RCC 7860 (cell line): ENCODE measurements around the gene MSX1.
"Not testable (repeated sequence)": the region's sequence is repeated elsewhere in the genome, so short reads cannot be mapped to it uniquely, and the experiment has no call there.

ENCODE experiments used
- DNase-seq: peaks from one replicate; pipeline ENCODE4 v3.0.0-alpha.2; 2015; ENCODE audit warnings: low spot score
- FAIRE-seq: peaks from 2 replicates; lab custom pipeline; 2012; peaks lifted over from hg19 to GRCh38; lab: Jason Lieb, UNC

MSX1 gene

DNA sequence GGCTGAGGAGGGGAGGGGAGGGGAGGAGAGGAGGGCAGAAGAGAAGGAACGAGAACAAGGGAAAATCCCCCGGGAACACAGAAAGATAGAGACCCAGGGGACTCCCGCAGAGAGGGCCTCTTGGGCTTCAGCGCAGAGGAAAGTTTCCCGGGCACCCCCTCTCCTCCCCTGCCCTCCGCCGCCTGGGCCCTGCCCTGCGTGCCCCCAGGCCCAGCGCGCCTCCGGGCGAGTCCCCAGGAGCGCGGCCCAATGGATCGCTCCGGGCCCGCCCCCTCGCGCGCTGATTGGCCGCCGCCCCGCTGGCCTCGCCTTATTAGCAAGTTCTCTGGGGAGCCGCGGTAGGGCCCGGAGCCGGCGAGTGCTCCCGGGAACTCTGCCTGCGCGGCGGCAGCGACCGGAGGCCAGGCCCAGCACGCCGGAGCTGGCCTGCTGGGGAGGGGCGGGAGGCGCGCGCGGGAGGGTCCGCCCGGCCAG is at the start of gene MSX1:
TSS of gene MSX1 (plus strand) at position 341 of the 474 bp plus-strand sequence. CDS start 235 bp downstream, outside the sequence.
- DNase-seq (peak; percentile 68), FAIRE-seq (no peak)

DNA sequence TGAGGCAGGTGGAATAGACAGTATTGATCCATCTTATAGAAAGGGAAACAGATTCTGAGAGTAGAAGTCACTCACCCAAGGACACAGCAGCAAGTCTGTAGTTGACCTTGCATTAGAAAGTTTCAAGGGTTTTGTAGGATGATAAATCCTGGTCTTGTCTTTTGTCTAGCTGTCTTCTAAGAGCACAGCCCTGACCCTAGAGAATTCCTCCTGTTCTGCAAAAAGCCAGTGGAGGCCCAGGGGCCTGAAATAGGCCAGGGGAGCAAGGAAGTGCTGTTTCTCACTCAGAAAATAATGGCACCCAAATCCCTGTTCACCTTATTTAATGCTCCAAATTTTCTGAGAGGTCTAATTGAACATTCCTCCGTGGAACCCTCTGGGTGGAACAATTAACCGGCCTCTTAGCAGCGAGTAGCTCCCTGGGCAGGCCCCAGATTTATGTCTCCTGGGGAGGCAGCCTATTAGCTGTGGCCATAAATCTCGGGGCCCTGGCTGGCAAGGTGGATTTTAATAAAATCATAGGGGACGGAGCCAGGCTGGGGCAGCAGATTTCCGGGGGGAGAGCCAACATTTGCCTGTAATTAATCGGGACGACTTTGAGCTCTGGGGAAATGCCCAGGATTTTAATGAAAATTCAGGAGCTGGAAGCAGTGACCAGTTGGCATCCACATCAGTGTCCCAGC is 49.2 kb upstream of the MSX1 start:
- no peak for DNase-seq
- no peak for FAIRE-seq

- DNase-seq: no peak
- FAIRE-seq: no peak
Measured at GRCh38 chr4:4810778-4811177, 48.7 kb upstream of the MSX1 start.

DNA sequence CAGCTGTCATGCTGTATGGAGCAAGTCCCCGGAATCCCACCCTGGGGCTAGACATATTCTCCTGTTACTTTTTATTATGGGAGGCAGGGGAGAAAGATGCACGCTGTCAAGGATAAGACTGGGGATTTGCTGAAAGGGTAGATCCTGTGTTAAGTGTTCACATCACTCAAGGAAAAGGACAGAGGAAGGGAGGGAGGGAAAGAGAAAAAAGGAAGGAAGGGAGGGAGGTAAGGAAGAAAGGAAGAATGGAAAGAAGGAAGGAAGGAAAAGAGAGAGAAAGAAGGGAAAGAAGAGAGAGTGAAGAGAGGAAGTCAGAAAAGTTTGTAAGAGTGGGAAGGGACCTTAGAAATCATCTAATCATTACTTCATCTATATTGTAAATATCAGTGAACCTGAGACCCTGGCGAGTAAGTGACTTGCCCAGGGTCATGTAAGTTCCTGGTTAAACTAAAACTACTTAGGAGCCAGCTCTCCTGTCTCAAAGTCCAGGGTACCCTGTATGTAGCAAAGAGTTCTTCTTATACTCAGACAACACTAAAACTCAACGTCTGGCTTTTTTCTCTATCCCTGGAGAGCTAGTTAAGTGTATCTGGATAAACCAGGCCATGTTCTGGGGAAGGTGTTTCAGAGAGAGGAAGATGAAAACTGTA is 47.2 kb upstream of the MSX1 start:
- DNase-seq (no peak), FAIRE-seq (no peak)

GRCh38 chr4:4818415-4819212 is 40.9 kb upstream of the MSX1 start:
- FAIRE-seq: no peak
- no peak for DNase-seq

GRCh38 chr4:4819213-4819606 is 40.3 kb upstream of the MSX1 start:
- DNase-seq (no peak), FAIRE-seq (no peak)

DNA sequence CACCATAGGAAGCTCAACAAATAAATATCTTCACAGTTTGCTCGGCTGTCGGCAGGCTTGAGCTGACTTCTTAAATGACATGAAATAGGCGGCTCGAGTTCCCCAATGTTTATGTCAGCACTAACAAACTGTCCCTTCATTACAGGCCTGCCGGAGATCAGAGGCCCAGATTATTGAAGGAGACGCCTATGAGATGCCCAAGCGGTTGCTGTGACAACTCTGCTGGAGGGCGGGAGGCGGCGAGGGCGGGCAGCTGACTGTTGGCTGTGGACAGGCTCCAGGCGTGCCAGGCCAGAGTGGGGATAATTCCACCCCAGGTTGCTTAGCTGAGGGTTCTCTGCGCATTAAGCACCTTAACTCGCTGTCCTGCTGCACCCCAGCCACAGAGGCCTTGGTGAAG is 39.2 kb upstream of the MSX1 start:
- DNase-seq (no peak), FAIRE-seq (no peak)

DNA sequence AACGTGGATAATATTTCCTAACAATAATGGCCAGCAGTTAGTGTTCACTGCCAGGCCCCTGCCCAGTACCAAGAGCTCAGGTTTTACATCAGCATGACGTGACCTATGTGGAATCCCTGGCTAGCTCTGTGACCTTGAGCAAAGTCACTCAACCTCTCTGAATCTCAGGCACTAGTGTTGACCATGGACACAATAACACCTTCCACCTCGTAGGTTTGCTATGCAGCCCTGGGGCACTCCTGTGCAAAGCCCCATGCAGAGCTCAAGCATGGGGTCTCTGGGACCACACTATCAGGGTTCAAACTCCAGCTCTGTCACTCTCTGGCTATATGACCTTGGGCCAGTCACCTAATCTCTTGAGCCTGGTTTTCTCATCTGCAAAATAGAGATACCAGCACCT is 38.7 kb upstream of the MSX1 start:
- DNase-seq (no peak), FAIRE-seq (no peak)

DNA sequence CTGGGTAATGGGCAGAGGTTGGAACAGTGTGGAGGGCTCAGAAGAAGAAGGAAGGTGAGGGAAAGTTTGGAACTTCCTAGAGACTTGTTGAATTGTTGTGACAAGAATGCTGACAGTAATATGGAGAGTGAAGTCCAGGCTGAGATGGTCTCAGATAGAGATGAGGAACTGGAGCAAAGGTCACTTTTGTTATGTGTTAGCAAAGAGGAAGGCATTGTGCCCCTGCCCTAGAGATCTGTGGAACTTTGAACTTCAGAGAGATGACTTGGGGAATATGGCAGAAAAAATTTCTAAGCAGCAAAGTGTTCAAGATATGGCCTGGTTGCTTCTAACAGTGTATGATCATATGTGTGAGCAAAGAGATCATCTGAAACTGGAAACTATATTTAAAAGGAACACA is 37.9 kb upstream of the MSX1 start:
- FAIRE-seq (no peak), DNase-seq (no peak)

DNA sequence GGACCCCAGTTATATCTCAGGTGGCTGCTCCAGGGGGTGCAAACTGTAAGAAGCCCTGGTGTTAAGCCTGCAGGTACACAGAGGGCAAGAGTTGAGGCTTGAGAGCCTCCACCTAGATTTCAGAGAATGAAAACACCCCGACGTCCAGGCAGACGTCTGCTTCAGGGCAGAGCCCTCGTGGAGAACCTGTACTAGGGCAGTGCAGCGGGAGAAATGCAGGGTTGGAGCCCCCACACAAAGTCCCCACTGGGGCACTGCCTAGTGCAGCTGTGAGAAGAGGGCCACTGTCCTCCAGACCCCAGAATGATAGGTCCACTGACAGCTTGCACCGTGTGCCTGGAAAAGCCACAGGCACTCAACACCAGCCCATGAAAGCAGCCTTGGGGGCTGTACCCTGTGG is 37.2 kb upstream of the MSX1 start:
- FAIRE-seq, DNase-seq: not testable (repeated sequence)

DNA sequence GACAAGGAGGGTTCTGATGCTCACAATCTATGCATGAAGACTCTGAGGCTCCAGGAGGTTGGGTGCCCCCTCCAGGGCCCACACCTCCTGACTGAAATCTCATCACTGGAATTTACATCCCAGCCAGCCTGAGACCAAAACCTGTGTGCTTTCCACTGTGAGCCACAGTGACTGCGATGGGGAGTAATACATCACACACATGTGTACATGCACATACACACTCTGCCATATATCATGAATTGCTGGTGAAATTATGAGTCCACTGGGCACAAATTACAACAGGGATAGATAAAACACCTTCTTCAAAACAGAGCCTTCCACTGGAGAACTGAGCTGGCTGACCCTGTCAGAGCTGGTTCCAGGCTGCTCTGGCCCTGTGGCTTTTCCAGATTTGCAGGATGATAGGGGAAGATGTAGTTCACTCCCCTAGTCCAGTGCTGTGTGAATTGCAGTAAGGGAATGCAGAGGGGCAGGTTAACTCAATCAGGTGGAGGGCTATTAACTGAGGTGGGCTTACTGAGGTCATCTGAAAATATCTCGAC is 35.8 kb upstream of the MSX1 start:
- DNase-seq: no peak

DNA sequence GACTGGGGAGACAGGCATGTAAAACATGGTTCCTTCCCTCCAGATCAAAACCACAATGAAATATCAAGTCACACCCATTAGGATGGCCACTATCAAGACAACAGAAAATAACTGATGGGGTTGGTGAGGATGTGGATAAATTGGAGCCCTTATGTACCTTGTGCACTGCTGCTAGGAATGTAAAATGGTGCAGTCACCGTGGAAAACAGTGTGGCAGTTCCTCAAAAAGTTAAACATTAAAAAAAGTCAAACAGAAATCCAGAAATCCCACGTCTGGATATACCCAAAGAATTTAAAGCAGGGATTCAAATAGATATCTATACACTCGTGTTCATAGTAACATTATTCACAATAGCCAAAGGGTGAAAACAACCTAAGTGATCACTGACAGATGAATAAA is 35.2 kb upstream of the MSX1 start:
- FAIRE-seq (no peak), DNase-seq (no peak)

More for the DNA sequence above, 35.8 kb upstream of the MSX1 start:
- FAIRE-seq: no peak

DNA sequence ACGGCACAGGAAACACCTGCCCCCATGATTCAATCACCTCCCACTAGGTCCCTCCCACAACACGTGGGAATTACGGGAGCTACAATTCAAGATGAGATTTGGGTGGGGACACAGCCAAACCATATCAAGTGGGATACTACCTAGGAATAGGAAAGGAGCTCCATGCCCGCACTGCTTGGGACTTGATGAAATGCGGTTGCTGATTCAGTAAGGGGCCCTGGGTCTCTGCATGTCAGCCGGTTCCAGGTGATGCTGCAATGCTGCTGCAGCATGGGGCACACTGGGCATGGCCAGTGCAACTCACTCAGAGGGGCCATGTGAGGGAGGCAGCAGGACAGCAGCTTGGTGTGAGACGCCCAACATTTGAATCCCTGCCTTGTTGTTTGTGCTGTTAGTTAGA is 34.0 kb upstream of the MSX1 start:
- FAIRE-seq (no peak), DNase-seq (no peak)

DNA sequence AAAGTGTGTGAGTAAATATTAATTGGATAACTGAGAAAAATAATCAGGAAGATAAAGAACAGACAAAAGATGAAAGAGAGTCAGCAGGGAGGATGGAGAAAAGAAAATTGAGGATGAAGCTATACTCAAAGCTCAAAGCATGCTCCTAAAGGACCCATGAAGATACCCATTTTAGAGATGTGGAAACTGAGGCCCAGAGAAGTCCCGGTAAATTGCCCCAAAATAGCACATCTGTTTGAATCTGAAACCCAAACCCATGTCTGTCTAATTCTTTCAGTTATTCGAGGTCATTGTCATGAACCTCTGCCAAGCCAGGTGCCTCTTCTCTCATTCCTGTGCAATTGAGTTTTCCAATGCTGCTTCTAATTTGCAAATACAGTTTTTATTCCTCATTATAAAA is 29.6 kb upstream of the MSX1 start:
- DNase-seq (no peak), FAIRE-seq (no peak)

DNA sequence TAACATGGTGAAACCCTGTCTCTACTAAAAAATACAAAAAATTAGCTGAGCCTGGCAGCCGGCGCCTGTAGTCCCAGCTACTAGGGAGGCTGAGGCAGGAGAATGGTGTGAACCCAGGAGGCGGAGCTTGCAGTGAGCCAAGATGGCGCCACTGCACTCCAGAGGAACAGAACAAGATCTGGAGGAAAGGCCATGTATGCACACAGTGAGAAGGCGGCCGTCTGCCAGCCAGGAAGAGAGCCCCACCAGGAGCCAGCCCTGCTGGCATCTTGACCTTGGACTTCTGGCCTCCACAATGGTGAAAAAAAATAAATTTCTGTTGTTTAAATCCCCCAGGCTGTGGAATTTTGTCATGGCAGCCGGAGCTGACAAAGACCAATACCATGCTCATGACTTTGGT is 28.2 kb upstream of the MSX1 start:
- no peak for DNase-seq
- no peak for FAIRE-seq

GRCh38 chr4:4831825-4832224 is 27.6 kb upstream of the MSX1 start:
- no peak for FAIRE-seq
- no peak for DNase-seq

DNA sequence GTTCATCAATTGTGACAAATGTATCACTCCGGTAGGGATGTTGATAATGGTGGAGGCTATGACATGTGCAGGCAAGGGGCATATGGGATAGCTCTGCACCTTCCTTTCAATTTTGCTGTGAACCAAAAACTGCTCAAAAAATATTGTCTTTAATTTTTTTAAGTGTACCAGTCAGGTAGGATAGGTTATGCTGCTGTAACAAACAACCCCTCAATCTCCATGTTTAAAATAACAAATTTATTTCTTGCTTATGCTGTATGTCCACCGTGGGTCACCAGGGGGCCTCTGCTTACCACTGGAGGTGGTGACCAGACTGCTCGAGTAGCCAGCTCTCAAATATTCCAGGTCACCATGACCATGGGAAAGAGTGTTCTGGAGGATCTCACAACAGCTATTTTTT is 23.4 kb upstream of the MSX1 start:
- FAIRE-seq: no peak
- DNase-seq: no peak

- FAIRE-seq: no peak
Measured at GRCh38 chr4:4837316-4837715, 22.1 kb upstream of the MSX1 start.

GRCh38 chr4:4838051-4838935 is 21.2 kb upstream of the MSX1 start:
- no peak for FAIRE-seq
- no peak for DNase-seq

More at GRCh38 chr4:4837316-4837715, 22.1 kb upstream of the MSX1 start:
- DNase-seq: no peak
